Adrenal gland (tissue), 12 donors: ENCODE results near the gene CACNA1F. TPM values are rescaled to one million over a fixed set of nuclear protein-coding genes. Genes with fewer than 3 reads are reported as not detected.
A peak's percentile ranks its signal among the peaks of the same experiment; 100 is the strongest.

ENCODE experiments used
- DNase-seq, 7 donors: peaks; one replicate each; pipeline ENCODE4 v3.0.0-alpha.2; 2019 to 2020
- H3K27ac ChIP-seq, 5 donors: fragments of 200-600 bp; sonication (generic) in 4 of 5; 1 replicate in 3 of 5; 2 replicates in 2 of 5; pipeline versions ENCODE4 v1.5.1 to v1.8.0; 2016 to 2020; ENCODE audit warnings: mild to moderate bottlenecking in 1 of 5
- H3K27me3 ChIP-seq: fragments of 200-600 bp; 2 replicates; pipeline ENCODE4 v1.8.0; 2021
- H3K36me3 ChIP-seq, 2 donors: fragments of 200-600 bp; replicated peaks in 1 of 2; 1 replicate in 1 of 2; 2 replicates in 1 of 2; pipeline versions ENCODE4 v1.5.1 to v1.8.0; 2018 to 2022
- H3K4me1 ChIP-seq, 2 donors: fragments of 200-600 bp; replicated peaks in 1 of 2; 1 replicate in 1 of 2; 2 replicates in 1 of 2; pipeline versions ENCODE4 v1.5.1 to v1.8.0; 2018 to 2021
- H3K4me3 ChIP-seq, 4 donors: fragments of 200-600 bp; sonication (generic) in 3 of 4; one replicate each; pipeline ENCODE4 v1.5.1; 2016 to 2018
- H3K9me3 ChIP-seq, 3 donors: fragments of 200-600 bp; sonication (generic) in 1 of 3; replicated peaks in 1 of 3; 1 replicate in 2 of 3; 2 replicates in 1 of 3; pipeline versions ENCODE4 v1.5.1 to v1.8.0; 2016 to 2021
- POLR2A ChIP-seq, 2 donors: fragments of 450-650 bp; IDR thresholded peaks; one replicate each; pipeline ENCODE4 v1.6.1; 2017; ENCODE audit warnings: antibody characterized with exemption in 2 of 2, mild to moderate bottlenecking in 2 of 2, moderate library complexity in 1 of 2
- WGBS, 4 donors: extraction: QIAGEN DNeasy Blood & Tissue Kit in 2 of 4; methylation state at CpG; one replicate each; pipeline versions ENCODE4 v1.1.5 to v1.1.7; 2013 to 2017; 5-methylcytosine and 5-hydroxymethylcytosine counted together
- intact Hi-C, 2 donors: fragments of 100-400 bp; cut with DNase I; formaldehyde crosslinking; loops; one replicate each; pipeline versions ENCODE4 v1.14.1 to v1.15.0; 2022 to 2023
- polyA plus RNA-seq, 3 donors: library from polyadenylated mRNA; stranded (reverse); fragments of 200-250 nt in 2 of 3; fragments of 350-450 nt in 1 of 3; fragmentation: Illumina TruSeq in 1 of 3; extraction: RNeasy Lipid Tissue Mini Kit (QIAGEN cat#74804) in 1 of 3; gene quantifications; one replicate each; pipeline ENCODE4 v1.2.3, GENCODE V29; 2013 to 2014
- total RNA-seq, 9 donors: library from RNA; depleted of rRNA in 4 of 9; stranded (reverse); fragments of >200 nt in 4 of 9; fragments of 120-200 nt in 1 of 9; fragmentation: NEBNext Ultra II Directional in 1 of 9; extraction: Animal tissue kit (Norgen Biotek cat#: 25700) in 1 of 9; gene quantifications; one replicate each; pipeline versions ENCODE4 v1.1.0 to v1.2.4, GENCODE V29; 2013 to 2023
- TF ChIP-seq, protein P1 (sequence below), 6 experiments: fragments of 450-650 bp in 4 of 6; fragments of 200-600 bp in 2 of 6; sonication (generic) in 1 of 6; IDR thresholded peaks; 1 replicate in 5 of 6; 2 replicates in 1 of 6; pipeline versions ENCODE4 v1.5.1 to v1.8.0; 2016 to 2021; ENCODE audit warnings: antibody characterized with exemption in 6 of 6, mild to moderate bottlenecking in 2 of 6, moderate library complexity in 1 of 6
- donor health status: healthy with polysubstance abuse.
- donor health status: Bipolar disorder and iron deficiency.
- donor health status: DM: yes; HTN: yes; CAD: no.
- donor health status: DM: no; HTN: no; CAD: no.
- donor health status: DM: no; HTN: no; CAD: no.
- donor health status: DM: yes; HTN: yes; CAD: no.

Gene CACNA1F
- total and polyA plus RNA-seq, 12 donors, result 0.13 to 0.24 (median 0.17) TPM; not detected in 7

DNA sequence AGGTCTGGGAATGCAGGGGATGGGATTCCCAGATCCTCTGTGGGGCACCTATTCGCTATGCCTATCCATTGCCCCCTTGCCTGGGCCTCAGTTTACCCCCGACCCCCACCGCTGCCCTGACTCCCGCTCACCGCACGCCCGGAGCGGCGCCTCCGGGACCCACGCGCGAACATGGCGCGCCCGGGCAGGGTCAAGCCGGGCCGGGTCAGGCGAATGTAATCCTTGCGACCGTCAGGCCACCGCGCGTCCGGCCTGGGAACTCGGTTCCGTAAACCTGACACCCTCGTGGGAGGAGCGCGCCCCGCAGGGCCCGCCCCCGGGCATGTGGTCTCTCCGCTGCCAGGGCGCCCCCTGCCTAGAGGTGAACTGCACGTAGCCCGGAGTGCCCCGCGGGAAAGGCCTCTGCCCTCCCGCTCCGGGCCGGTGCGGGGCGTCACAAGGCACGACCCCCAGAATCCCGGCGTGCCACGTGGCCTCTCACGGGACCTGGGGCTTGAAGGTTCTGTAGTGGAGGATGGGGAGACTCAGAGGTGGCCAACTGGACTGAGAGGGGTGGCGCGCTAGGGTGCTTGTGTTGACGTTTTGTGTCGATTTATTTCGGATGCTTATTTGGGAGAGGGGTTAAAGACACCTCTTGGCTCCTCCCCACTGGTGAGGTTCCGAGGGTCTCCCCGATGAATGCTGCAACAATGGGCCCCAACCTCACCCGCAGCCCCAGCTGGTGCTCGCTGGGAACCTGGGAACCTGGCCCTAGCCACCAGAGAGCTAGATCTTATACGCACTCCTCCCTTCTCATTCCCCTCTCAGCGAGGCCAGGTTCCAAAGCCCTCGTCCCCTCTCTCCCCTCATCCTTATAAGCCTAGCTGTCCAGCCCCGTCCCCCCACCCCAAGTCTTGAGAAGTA, 46.8 kb downstream of the CACNA1F start, which contains the start of gene PRICKLE3:
TSS of gene PRICKLE3 (minus strand) at position 249 of the 903 bp plus-strand sequence. CDS start at position 173, 76 bp downstream.
- no peaks in the 10 kb centered on the region for H3K4me1 ChIP-seq
- TF ChIP-seq POLR2A (IDR thresholded peaks at IDR 0.05), result peak in 1 of 2 donors; percentile 75
- TF ChIP-seq, protein P1, sequence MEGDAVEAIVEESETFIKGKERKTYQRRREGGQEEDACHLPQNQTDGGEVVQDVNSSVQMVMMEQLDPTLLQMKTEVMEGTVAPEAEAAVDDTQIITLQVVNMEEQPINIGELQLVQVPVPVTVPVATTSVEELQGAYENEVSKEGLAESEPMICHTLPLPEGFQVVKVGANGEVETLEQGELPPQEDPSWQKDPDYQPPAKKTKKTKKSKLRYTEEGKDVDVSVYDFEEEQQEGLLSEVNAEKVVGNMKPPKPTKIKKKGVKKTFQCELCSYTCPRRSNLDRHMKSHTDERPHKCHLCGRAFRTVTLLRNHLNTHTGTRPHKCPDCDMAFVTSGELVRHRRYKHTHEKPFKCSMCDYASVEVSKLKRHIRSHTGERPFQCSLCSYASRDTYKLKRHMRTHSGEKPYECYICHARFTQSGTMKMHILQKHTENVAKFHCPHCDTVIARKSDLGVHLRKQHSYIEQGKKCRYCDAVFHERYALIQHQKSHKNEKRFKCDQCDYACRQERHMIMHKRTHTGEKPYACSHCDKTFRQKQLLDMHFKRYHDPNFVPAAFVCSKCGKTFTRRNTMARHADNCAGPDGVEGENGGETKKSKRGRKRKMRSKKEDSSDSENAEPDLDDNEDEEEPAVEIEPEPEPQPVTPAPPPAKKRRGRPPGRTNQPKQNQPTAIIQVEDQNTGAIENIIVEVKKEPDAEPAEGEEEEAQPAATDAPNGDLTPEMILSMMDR (IDR thresholded peaks at IDR 0.05), result peak in 4 of 6 experiments; percentile 8 to 19 (median 12)
- no peaks in the 10 kb centered on the region for H3K9me3 ChIP-seq
- WGBS, 4 donors, result 10 to 70% (median 46%) methylated on average over 8 to 62 of the region's 62 CpGs; no CpG with 5 or more reads in 1 of the 4 donors
- peak within 1 kb of the TSS in 1 of 4 donors; percentile 58 for H3K4me3 ChIP-seq
- no peaks in the 10 kb centered on the region for H3K36me3 ChIP-seq
- H3K27me3 ChIP-seq, result no peaks in the 10 kb centered on the region
- intact Hi-C loops, result no loop called here
- H3K27ac ChIP-seq, result peak within 1 kb of the TSS in 4 of 5 donors; percentile 56 to 91 (median 81)
- DNase-seq, result peak; percentile 80 to 89 (median 84)

DNA sequence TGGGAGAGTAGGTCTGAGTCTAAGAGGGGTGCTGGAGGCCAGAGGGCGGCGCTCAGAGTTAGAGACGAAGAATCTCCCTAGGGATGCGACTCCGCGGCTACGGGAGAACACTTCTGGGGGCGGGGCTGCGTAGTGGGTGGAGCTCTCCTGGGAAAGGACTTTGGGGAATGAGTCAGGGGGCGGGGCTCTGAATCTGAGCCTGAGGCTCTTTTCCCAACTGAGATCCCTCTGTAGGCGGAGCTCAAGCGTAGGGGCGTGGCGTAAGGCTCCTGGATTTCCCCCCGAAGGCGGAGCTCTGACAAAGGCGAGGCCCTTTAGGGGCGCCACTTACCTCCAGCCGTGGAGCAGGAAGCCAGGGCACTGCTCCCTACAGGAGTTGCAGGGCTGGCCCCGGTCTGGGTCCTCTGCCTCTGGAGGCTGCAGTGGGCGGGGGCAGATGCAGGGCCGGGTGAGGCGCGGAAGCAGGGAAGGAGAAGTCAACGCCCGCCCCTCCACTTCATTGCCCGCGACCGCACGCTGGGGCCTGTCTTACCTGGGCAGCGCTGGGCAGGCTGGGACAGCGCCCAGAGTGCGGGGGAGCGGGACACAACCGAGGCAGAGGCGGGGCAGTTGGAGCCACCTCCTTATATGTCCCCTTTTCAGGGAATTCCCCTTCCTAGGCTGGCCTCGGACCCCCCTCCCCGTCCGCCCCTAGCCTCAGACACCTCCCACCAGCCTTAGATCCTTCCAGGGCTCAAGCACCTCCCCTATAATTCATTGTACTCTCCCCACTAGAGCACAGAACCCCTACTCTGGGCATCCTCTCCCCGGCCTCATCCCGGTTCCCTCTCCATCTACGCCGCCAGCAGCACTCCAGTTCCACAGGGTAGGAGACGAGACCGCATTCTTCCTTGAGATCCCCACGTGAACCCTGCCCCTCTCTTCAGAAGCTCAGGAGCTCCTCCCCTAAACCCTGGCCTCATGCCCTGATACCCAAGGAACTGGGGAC, 48.6 kb downstream of the CACNA1F start:
- H3K9me3 ChIP-seq, result no peaks in the 10 kb centered on the region
- H3K36me3 ChIP-seq, result no peaks in the 10 kb centered on the region
- no peaks in the 10 kb centered on the region for H3K4me1 ChIP-seq
- no peaks in the 10 kb centered on the region for H3K27me3 ChIP-seq
- intact Hi-C loops, result no loop called here
- H3K4me3 ChIP-seq, result peak overlapping the region in 2 of 4 donors; percentile 16 to 58
- peak; percentile 91 to 97 (median 96) for DNase-seq
- H3K27ac ChIP-seq, result peak overlapping the region in 3 of 5 donors; percentile 27 to 70 (median 59)
- peak; percentile 36 to 72 for TF ChIP-seq POLR2A (IDR thresholded peaks at IDR 0.05)
- TF ChIP-seq, protein P1 (IDR thresholded peaks at IDR 0.05), result no peak
- whole genome bisulfite sequencing, 4 donors, result 10 to 58% (median 29%) methylated on average over 13 to 46 of the region's 46 CpGs

DNA sequence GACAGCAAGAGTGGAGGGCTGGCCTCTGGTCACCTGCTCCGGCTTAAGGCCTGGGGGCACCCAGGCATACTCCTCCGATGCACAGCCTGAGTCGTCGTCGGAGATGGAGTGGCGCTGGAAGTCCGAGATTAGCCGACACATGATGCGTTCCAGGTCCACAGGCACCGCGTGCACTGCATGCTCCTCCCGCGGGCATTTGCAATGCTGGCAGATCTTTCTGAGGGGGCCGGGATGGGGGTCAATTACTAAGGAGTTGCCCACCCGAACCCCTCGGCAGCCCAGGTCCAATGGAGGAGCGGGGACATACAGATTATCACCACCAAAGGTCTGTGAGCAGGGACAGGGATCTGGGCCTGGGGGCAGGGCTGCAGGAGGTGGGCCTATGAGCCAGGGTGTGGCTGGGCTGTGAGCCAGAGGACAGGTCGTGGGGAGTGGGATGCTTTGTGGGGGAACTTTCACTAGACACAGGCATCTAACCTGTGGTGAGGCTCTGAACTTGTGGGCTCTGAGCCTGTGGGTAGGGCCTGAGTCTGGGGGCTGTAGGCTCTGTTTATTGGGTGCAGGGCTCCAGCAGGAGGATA, 49.3 kb downstream of the CACNA1F start:
- no peaks in the 10 kb centered on the region for H3K36me3 ChIP-seq
- H3K4me1 ChIP-seq, result no peaks in the 10 kb centered on the region
- no peaks in the 10 kb centered on the region for H3K9me3 ChIP-seq
- 81 to 83% (median 82%) methylated on average over 17 to 18 of the region's 18 CpGs; no CpG with 5 or more reads in 1 of the 4 donors for WGBS, 4 donors
- no peaks in the 10 kb centered on the region for H3K27me3 ChIP-seq
- peak in 1 of 7 donors; percentile 17 for DNase-seq
- TF ChIP-seq POLR2A (IDR thresholded peaks at IDR 0.05), result no peak
- TF ChIP-seq, protein P1 (IDR thresholded peaks at IDR 0.05), result no peak
- intact Hi-C loops, result no loop called here
- H3K27ac ChIP-seq, result peak overlapping the region in 1 of 5 donors; percentile 20
- no peak overlapping the region for H3K4me3 ChIP-seq
